DMS153 treated with DMSO at 0.1 percent for 48 hours (cell line): ENCODE data around the gene TPSAB1.
"Not testable (repeated sequence)": the region's sequence is repeated elsewhere in the genome, so short reads cannot be mapped to it uniquely, and the experiment has no call there.

ENCODE experiments used
- DNase-seq: peaks from one replicate; lab custom pipeline; 2025; ENCODE audit not compliant: unreplicated experiment; lab: John Stamatoyannopoulos, UW

The TPSAB1 gene

DNA sequence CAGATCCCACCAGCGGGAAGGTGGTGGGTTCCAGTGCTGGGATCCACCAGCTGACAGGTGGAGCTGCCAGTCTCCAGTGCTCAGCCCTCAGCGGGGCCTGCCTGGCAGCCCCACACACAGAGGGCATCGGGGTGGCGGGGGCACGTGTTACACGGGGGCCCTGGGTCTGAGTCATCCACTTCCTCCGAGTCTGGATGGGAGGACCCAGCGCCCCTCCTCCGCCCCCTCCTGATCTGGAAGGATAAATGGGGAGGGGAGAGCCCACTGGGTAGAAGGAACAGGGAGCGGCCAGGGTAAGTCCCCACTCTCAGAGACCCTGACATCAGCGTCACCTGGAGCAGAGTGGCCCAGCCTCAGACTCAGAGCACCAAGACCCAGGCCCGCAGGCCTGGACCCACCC lies at the start of gene TPSAB1:
Gene TPSAB1 (plus strand): TSS at position 270 of the 400 bp plus-strand sequence. CDS start 234 bp downstream, outside the sequence.
- not testable (repeated sequence) for DNase-seq

DNA sequence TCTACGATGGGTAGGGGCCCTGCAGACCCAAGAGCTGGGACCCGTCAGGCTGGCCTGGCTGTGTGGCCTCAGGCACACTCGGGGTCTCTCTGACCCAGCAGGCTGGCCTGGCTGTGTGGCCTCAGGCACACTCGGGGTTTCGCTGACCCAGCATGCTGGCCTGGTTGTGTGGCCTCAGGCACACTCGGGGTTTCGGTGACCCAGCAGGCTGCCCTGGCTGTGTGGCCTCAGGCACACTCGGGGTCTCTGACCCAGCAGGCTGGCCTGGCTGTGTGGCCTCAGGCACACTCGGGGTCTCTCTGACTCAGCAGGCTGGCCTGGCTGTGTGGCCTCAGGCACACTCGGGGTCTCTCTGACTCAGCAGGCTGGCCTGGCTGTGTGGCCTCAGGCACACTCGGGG lies 49.7 kb upstream of the TPSAB1 start:
- DNase-seq, result not testable (repeated sequence)

DNA sequence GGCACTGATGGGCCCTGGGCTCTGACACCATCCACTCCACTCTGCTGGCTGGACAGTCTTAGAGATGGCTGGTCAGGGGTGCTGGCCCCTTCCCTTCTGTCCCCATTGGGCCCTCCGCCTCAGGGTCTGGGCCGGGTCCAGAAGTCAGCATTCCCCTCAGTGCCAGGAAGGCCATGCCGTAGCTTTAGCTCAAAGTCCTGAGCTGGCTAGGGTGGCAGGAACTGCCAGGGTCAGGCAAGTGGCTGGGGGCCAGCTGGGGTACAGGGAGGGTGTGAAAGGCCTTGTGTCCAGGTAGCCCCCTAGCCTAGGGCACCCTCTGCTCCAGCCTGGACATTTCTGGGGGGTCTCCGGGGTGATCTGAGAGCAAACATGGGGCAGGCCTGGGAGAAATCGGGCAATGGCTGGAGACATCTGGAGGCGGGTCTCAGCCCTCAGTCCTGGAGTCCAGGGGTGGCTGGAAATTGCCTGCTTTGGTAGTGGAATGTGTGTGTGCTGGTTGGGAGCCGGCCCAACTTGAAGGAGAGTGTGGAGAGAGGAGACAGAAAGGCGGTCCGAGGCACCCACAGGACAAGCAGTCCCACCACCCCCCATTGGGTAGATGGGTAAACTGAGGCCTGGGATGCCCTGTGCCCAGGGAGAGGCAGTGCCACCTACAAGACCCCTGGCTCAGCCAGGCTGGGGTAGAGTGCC lies 48.0 kb upstream of the TPSAB1 start:
- no peak for DNase-seq

DNA sequence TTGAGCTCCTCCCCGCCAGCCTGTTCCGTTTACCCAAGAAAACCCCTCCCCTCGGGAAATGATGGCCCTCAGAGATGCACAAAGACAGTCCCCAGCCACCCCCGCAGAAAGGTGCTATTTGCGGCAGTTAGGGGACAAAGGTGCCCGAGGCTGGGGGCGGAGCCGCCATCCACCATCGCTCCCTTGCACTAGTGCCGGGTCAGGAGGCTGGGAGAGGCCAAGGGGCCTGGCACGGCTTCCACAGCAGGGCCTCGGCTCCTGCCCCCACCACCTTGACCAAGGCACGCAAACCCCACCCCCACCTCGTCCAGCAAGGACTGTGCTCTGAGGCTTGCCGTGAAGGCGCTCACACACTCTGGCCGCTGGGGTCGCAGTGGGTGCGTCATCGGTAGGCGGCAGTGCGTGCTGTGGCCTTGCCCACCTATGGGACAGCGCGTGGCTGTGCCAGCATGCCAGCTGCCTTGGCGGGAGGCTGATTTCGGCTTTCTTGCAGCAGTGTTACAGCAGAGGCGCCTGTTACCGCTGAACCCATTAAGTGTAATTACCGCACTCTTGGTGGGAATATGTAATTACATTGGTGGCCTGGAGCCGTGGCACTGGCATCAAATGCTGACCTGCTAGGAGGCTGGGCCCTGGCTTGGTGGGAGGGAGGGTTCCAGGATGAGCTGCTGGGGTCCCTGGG lies 47.2 kb upstream of the TPSAB1 start:
- peak; percentile 63 for DNase-seq

DNA sequence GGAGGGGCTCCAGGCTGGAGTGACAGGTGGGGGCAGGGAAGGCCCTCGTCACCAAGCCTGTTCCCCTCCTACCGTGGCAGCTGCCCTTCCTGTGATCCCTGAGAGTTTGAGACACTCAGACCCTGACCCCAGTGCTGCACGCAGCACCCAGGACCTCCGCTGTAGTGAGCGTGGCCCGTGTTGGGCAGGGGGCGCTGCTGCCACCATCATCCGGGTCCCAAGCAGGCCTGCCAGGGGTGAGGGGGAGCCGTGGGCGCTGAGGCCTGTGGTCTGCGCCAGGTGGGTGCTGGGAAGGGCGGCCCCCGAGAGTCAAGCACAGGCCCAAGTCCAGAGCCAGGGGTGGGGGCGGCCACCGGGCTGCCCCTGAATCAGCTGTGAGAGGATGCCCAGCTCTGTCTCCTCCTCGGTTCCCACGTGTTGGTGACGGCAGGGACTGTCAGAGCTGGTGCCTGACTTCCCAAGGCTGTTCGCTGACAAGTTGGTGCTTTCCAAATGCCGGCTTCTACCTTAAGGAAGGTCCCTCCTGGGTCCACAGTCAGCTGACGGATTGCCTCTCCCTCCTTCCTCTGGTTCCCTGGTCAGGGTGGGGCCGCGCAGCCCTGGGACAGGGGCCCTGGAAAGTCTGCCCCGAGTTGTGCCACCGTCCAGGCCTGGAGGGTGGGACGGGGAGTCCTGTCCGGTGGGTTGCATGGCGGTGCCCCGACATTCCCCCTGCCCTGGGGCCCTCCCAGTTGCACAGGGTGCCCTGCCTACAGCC lies 46.5 kb upstream of the TPSAB1 start:
- DNase-seq, result no peak

DNA sequence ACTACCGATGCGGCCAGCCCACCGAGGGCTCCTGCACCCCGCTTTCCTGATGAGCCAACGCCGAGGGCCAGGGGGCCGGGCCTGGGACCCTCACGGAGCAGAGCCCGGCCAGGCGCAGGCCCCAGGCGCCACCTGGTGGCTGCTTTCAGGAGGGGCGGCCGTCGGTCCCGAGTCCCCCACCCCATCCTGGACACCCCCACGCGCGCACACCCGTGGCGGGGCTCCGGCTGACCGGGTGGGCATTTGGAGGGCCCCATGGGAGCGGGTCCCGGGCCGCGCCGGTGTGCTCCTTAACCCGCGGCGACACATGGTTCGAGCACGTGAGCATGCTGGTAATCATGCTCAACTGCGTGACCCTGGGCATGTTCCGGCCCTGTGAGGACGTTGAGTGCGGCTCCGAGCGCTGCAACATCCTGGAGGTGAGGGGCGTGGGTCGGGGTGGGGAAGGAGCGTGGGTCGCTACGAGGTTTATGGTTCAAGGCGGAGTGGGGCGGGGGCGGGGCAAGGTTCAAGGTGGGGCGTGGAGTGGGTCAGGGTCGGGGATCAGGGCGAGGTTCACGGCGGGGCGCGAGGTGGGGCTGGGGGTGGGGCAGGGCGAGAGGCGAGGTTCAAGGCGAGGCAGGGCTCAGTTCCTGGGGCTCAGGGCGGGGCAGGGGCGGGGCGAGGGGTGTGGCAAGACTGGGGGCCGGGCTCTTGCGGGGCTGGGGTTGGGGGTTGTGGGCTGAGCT lies 45.7 kb upstream of the TPSAB1 start:
- no peak for DNase-seq

DNA sequence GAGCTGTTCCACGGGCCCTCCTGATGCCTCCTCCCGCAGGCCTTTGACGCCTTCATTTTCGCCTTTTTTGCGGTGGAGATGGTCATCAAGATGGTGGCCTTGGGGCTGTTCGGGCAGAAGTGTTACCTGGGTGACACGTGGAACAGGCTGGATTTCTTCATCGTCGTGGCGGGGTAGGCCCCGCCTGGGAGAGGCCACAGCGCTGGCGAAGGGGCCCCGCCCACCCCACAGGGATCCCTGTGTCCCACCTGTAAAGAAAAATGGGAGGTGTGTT lies 45.2 kb upstream of the TPSAB1 start:
- no peak for DNase-seq

DNA sequence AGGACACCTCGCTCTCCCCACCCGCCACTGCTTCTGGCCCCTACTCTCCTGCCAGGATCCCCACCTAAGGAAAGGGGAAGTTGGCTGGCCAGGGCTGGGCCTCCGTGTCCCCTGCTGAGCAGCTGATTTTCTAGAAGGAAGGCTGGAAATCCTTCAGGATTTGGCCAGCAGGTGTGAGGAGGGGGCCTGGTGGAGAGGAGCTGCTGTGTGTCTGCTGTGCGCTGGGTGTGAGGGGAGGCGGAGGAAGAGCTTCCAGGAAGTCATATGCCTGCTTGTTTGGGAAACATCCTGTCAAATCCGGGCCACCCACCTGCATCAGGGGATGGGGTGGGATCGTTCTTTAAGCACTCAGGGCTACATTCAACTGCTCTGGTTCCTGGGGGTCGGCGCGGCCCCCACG lies 44.0 kb upstream of the TPSAB1 start:
- DNase-seq, result no peak

DNA sequence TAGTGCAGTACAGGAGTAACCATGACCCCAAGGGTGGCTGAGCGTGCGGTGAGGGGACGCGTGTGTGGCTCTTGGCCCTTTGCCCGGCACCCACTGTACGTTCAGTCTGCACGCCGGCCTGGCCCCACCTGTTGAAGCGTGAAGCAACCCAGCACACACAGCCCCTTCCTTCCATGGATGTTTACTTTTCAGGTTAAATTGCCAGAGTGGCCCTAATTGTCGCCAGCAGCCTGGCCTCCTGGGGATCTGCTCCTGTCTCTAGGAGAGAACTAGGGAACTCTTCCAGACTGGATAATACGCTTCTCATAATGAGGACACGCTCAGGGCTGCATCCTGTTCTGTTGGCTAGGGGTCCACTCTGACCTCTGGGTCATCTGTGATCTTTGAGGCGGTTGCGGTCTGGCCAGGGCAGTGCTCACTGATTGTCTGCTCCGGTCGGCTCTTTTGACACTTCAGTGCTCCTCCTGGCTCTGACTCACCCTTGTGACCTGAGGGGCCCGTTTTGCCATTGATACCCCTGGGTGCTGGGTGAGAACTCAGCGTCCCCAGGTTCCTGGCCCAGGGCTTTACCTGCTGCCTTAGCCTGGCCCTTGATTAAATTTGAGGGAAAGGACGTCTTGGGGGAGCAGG lies 43.2 kb upstream of the TPSAB1 start:
- peak; percentile 85 for DNase-seq

DNA sequence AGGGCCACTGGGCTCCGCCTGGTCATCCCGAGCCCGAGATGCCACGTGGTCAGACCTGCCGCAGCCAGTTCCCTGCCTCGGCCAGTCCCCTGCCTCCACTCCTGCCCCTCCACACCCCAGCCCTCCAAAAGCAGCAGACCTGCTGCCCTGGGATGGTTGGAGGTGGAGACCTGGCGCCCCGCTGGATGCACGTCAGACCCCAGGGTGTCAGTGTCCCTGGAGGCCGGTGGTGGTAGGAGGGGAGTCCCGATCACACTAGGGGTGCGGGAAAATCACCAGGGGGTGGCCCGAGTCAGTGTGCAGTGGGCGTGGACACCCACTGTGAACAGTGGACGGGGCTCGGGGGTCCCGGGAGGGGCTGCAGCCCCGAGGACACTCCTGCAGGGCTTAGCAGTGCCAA lies 42.3 kb upstream of the TPSAB1 start:
- DNase-seq, result no peak

DNA sequence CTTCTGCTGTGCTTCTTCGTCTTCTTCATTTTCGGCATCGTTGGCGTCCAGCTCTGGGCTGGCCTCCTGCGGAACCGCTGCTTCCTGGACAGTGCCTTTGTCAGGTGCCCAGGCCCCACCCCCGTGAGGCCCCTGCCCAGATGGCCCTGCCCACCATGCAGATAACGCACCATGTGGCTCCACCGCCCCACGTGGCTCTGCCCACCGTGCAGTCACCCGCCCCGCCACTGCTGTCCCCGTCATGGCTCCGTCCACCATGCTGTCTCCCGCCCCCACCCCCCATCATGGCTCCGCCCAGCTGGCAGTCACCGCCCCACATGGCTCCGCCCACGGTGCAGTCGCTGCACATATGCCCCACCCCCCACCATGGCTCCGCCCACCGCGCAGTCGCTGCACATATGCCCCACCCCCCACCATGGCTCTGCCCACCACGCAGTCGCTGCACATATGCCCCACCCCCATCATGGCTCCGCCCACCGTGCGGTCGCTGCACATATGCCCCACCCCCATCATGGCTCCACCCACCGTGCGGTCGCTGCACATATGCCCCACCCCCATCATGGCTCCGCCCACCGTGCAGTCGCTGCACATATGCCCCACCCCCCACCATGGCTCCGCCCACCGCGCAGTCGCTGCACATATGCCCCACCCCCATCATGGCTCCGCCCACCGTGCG lies 41.7 kb upstream of the TPSAB1 start:
- DNase-seq, result not testable (repeated sequence)

DNA sequence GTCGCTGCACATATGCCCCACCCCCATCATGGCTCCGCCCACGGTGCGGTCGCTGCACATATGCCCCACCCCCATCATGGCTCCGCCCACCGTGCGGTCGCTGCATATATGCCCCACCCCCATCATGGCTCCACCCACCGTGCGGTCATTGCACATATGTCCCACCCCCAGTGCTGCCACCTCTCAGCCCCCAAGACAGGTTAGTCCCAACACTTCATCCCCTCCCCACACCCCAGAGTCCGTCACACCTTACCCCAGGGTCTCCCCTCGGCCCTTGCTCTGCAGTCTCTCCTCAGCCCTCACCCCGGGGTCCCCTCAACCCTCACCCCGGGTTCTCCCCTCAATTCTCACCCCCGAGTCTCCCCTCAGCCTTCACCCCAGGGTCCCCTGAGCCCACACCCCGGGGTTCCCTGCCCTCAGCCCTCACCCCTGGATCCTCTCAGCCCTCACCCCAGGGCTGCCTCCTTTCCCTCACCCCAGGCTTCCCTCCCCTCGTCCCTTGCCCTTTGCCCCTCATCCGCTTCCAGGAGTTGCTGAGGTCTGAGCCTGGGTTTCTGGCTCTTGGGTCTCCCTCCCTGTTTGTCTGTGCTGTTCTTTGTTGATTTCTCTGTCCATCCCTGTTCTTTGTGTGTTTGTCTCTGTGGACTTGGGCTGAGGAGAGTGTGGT lies 41.0 kb upstream of the TPSAB1 start:
- DNase-seq, result no peak

DNA sequence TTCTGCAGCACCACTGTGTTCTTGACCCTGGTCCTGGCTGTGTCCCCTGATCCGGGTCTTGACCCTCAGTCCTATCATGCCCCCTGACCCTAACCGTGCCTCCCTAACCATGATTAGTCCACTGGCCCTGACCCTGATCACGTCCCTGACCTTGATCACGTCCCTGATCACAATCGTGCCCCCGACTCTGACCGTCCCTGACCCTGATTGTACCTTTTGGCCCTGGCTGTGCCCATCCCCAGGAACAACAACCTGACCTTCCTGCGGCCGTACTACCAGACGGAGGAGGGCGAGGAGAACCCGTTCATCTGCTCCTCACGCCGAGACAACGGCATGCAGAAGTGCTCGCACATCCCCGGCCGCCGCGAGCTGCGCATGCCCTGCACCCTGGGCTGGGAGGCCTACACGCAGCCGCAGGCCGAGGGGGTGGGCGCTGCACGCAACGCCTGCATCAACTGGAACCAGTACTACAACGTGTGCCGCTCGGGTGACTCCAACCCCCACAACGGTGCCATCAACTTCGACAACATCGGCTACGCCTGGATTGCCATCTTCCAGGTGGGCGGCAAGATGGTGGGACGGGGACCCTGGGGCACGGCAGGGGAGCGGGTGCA lies 40.4 kb upstream of the TPSAB1 start:
- DNase-seq, result no peak

DNA sequence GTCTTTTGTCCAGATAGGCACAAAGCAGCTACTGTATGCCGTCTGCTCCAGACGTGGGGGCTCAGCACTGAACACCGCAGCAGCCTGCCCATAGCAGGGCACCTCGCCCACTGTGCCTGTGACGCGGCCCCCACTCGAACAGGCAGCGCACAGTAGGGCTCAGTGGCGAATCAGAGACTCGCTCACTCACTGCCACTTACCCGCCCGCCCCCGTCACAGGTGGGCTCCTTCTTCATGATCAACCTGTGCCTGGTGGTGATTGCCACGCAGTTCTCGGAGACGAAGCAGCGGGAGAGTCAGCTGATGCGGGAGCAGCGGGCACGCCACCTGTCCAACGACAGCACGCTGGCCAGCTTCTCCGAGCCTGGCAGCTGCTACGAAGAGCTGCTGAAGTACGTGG lies 39.1 kb upstream of the TPSAB1 start:
- DNase-seq, result no peak

DNA sequence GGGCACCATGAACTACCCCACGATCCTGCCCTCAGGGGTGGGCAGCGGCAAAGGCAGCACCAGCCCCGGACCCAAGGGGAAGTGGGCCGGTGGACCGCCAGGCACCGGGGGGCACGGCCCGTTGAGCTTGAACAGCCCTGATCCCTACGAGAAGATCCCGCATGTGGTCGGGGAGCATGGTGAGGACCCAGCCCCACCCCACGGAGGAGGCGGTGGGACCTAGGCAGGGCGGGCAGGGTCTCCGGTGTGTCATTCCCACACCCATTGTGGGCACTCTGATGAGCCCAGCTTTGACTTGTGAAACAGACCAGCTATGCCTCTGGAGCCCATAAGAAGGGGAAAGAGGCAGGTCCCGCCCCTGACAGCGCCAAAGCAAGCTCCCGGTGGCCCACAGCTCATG lies 38.2 kb upstream of the TPSAB1 start:
- no peak for DNase-seq

DNA sequence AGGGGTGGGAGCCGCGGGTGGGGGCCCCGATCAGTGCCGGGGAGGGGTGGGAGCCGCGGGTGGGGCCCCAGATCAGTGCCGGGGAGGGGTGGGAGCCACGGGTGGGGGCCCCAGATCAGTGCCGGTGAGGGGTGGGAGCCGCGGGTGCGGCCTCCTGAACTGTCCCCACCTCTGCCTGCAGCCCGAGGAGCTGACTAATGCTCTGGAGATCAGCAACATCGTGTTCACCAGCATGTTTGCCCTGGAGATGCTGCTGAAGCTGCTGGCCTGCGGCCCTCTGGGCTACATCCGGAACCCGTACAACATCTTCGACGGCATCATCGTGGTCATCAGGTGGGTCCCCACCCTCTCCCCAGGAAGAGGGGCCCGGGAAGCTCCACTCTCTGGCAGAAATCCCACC lies 35.6 kb upstream of the TPSAB1 start:
- DNase-seq, result no peak

DNA sequence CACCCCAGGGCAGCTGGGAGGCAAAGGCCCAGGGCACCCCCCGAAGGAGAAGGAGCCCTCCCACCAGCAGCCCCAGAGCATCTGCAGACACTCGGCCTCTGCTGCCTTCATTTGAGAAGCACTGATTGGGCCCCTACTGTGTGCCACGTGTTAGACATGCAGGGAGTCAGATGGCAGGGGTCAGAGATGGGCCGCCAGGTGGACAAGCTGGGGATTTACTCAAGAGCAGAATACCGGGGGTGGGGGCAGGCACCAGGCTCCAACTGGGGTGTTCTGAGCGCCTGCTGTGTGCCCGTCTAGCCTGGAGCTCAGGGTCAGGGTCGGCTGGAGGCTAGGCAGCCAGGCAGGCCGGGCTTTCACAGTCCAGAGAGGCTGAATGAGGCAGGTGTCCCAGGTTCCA lies 34.2 kb upstream of the TPSAB1 start:
- DNase-seq, result no peak

DNA sequence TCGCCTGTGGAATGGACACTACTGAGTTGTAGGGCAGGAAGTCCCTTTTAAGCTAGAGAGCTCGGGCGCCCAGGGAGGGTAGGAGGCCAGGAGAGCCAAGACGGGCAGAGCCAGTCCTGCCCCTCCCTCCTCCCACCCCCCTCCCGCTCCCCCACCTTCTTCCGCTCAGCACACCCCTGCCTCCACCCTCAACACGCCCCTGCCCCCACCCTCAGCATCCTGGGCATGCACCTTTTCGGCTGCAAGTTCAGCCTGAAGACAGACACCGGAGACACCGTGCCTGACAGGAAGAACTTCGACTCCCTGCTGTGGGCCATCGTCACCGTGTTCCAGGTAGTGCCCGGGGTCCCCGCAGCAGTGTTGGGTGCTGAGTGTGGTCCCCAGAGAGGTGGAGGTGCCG lies 33.7 kb upstream of the TPSAB1 start:
- DNase-seq, result no peak

DNA sequence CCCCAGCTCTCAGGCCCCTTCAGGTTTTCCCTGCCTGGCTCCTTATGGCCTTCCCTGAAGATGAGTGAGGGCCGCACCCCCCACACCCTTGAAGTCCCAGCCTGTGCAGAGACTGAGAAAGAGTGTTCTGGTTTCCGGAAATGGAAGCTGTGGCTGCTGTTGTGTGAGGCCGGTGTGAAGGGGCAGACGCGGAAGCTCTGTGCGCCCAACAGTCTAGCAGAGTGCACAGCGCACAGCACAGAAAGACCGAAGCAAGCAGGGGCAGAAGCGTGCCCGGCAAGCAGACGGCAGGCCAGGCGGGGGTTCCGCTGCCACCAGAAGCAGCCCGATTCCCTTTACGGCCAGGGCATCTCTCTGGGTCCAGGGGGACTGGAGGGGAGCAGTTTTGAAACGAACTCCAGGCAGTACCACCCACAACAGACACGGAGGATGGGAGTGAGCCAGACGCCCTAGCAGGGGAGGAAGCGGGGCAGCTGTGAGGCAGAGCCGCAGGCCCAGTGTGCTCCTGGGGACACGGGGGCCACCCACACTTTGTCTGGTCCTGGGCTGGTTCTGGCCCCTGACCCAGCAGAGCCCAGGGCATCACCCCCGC lies 32.2 kb upstream of the TPSAB1 start:
- DNase-seq, result no peak
